OCI-LY7 (cell line): ENCODE data around the gene TAS2R41.

ENCODE experiments used
- EZH2phosphoT487 ChIP-seq: fragments of 200-600 bp; sonication (generic); IDR thresholded peaks from 2 replicates; pipeline ENCODE4 v1.6.1; 2018; ENCODE audit warnings: low read depth, borderline replicate concordance, mild to moderate bottlenecking, mixed run types, antibody characterized with exemption, low read length, moderate library complexity, mixed read lengths
- TF ChIP-seq, protein P1 (sequence below): fragments of 200-600 bp; sonication (generic); conservative IDR thresholded peaks from 2 replicates; pipeline ENCODE4 v1.5.1; 2014; ENCODE audit warnings: mild to moderate bottlenecking, antibody characterized with exemption, low read length, moderate library complexity, mixed read lengths

DNA sequence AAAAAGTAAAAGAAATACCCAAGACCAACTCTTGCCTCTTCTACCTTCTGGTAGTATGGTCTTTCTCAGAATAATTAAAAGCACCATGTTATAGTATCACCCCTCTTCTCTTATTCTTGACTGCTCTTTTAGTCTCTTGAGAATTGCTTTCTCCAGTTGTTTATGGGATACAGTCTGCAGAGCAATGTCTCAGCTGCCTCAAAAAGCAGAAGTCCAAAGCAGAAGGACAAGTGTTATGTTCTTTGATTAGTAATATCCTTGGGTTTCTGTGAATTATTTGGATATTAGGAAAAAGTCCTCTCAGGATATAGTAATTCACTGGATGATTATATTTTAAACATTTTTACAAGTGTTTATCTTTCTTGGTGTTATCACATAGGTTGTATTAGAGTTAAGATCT is 7.4 kb downstream of the TAS2R41 start:
- TF ChIP-seq, protein P1, sequence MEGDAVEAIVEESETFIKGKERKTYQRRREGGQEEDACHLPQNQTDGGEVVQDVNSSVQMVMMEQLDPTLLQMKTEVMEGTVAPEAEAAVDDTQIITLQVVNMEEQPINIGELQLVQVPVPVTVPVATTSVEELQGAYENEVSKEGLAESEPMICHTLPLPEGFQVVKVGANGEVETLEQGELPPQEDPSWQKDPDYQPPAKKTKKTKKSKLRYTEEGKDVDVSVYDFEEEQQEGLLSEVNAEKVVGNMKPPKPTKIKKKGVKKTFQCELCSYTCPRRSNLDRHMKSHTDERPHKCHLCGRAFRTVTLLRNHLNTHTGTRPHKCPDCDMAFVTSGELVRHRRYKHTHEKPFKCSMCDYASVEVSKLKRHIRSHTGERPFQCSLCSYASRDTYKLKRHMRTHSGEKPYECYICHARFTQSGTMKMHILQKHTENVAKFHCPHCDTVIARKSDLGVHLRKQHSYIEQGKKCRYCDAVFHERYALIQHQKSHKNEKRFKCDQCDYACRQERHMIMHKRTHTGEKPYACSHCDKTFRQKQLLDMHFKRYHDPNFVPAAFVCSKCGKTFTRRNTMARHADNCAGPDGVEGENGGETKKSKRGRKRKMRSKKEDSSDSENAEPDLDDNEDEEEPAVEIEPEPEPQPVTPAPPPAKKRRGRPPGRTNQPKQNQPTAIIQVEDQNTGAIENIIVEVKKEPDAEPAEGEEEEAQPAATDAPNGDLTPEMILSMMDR: no peak
- no peak for TF ChIP-seq EZH2phosphoT487
